HG02678 (cell line): ENCODE data around the gene FADS1.

Source experiments
- ATAC-seq: cut with Tn5 transposase; IDR thresholded peaks from one replicate; pipeline ENCODE4 v1.9.1; 2021; ENCODE audit warnings: mild to moderate bottlenecking, moderate library complexity; ENCODE audit not compliant: unreplicated experiment

FADS1 gene

GRCh38 chr11:61827571-61828378, 11.0 kb upstream of the FADS1 start, which contains the start of gene FADS2:
FADS2 (plus strand) TSS chr11:61828300; CDS start chr11:61828391, 91 bp downstream.
- peak; percentile 70 for ATAC-seq

- peak; percentile 11 for ATAC-seq
Measured at GRCh38 chr11:61826930-61827570, 10.2 kb upstream of the FADS1 start.

- no peak for ATAC-seq
Measured at GRCh38 chr11:61820174-61820573, 3.4 kb upstream of the FADS1 start.

DNA sequence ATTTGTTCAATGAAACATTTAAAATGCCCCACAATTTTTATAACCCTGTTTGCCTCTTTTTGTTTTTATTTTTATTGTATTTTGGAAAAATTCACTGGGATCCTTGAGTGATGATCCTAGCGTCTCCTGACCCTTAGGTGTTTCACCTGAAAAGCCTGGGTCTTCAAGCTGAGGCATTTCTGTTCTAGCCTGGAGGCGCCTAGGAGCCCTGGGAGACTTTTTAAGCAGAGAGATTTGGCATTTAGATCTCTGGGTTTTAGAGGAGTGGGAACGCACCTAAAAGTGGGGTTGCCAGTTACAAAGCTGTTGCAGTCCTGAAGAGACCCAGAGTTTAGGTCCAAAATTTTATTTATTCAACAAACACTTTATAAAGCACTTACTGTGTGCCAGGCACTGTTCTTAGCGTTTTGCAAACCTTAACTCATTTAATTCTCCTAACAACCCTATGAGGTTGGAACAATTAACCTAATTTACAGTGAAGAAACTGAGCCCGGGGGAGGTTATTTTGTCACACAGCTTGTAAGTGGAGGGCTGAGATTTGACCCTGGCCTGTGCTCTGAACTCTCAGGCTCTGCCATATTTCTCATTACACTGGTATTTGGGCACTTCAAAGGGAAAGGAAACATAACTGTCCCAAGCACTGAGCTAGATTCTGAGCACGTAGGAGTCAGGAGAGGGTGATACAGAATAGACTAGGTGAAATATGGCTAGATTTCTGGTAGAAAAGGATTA, 834 bp upstream of the FADS1 start:
- ATAC-seq: no peak

DNA sequence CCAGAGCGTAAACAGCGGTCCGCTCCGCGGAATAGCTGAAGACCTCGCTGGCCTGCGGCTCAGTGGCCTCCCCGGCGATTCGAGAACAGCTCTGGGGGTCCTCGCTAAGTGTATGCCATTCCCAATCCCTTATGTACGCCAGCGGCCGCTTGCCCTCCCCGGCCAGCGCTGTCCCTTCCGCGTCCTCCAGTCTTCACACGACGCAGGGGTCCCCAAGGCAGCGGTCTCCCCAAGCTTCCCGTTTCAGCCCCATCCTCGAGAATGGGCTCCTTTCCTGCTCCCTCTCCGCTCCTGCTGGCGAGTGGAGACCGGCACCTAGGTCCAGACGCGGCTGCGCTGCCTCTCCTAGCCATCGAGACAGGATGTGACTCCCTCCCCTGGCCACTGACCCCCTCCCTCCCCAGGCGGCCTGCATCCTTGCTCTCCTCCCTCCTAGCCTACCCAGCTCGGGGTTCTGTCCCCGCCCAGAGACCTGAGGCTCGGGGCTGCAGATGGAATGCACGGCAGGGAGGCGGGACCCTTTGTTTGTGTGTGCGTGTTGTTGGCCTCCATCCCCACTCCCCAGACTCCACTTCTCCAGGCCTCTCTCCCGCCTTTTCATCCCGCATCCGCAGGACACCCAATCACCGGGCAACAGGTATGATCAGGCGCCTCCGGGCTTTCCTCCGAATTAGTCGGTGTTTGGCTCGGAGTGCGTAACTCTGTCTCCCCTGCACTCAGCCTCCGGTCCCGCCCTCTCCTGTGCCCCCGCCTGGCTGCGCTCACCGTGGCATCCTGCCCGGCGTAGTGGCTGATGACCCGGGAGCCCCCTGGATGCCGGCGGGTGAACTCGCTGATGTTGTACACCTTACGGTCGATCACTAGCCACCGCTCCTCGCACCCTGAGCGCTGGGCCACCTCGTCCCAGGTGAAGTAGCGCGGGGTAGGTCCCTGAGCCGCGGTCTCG, 740 bp downstream of the FADS1 start:
- ATAC-seq: peak; percentile 40

DNA sequence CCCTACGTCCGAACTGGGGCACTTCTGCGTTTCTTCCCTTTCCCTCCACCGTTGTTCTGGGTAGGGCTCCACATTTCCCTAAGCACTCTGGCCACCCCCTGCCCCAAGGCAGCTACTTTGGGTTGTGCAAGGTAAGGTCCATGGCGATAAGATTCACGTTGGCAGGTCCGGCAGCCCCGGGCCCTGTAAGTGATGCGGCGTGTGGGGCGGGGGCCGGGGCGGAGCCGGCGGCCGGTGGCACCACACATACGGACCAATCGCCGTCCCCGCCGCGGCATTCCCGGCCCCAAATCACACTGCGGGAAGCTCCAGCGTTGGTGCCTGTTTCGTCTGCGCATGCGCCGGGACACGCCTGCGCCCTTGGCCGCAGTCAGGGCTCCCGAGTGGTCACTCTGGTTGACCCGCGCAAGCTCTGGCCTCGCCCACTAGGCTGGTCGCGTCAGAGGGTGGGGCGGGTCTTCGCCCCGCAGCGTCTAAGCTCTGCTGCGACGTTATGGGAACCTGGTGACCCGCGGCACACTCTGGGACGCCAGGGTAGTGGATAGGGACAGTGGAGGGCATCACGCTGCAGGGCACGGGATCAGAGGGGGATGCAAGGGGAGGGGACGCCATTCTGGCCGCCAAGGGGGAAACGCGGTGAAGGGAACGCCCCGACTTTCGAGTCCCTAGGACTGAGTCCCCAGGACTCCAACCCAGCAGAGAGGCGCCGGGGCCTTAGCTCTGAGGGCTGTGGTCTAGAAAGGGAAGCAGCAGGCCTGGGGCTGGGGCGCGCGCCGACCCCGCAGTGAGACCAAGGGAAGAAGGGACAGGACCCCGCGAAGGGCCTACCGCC, 1.6 kb downstream of the FADS1 start:
- ATAC-seq: peak; percentile 57

GRCh38 chr11:61814247-61814957, 2.4 kb downstream of the FADS1 start:
- no peak for ATAC-seq

GRCh38 chr11:61812736-61813411, 3.9 kb downstream of the FADS1 start:
- ATAC-seq: no peak

GRCh38 chr11:61811831-61812230, 5.0 kb downstream of the FADS1 start:
- no peak for ATAC-seq

DNA sequence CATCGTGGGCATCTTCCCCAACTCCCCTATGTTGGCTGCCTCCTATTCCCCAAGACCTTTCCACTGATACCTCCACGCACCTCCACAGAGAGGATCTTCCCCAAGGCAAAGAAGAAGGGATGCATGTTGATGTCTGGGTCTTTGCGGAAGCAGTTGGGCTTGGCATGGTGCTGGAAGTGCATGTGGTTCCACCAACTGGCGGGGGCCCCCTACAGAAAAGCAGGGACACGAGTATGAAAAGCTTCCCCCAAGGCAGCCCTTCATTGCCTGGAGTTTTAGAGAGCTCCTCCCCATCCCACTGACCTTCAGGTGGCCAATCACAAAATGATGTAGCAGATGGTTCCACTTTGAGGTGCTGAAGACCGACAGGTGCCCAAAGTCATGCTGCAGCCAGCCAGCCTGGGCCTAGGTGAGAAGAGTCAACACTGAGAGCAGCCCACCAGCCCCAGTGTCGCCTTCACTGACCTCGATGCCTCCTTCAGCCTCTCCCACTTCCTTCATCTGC, 6.1 kb downstream of the FADS1 start:
- no peak for ATAC-seq

- no peak for ATAC-seq
Measured at GRCh38 chr11:61806785-61807184, 10.0 kb downstream of the FADS1 start.

DNA sequence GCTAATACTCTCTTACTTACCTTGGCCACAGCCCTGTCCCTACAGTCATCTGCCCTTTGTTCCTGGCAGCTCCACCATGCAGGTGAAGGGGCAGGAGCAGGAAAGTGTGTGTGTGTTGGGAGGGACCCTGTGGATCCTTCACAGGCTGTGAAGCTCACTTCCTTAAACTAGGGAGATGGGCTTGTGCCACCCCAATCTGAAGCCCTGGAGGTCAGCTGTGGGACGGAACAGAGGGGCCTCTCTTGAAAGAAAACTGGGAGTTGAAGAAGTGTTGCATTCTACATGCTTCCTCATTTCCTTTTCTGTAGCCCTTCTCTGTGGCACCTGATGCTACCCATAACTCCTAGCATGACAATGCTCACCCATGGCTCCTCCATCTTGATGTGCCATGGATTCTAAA, 11.7 kb downstream of the FADS1 start:
- ATAC-seq: no peak

- ATAC-seq: no peak
Measured at GRCh38 chr11:61803889-61804647, 12.7 kb downstream of the FADS1 start.

DNA sequence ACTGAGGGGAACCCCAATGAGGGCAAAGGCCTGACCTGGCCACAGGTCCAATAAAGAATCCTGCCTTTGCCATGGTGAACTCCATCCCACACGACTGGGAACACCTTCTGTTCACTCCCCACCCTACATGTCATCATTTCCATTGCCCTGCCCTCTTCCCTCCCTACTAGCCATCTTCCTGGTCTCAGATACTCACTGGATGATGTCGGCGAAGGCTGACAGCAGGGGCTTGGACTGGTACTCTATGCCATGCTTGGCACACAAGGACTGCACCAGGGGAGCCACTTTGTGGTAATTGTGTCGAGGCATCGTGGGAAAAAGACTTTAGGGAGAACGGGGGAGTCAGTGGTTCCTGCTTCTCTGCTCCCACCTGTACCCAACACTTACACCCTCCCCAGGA, 14.2 kb downstream of the FADS1 start:
- no peak for ATAC-seq

DNA sequence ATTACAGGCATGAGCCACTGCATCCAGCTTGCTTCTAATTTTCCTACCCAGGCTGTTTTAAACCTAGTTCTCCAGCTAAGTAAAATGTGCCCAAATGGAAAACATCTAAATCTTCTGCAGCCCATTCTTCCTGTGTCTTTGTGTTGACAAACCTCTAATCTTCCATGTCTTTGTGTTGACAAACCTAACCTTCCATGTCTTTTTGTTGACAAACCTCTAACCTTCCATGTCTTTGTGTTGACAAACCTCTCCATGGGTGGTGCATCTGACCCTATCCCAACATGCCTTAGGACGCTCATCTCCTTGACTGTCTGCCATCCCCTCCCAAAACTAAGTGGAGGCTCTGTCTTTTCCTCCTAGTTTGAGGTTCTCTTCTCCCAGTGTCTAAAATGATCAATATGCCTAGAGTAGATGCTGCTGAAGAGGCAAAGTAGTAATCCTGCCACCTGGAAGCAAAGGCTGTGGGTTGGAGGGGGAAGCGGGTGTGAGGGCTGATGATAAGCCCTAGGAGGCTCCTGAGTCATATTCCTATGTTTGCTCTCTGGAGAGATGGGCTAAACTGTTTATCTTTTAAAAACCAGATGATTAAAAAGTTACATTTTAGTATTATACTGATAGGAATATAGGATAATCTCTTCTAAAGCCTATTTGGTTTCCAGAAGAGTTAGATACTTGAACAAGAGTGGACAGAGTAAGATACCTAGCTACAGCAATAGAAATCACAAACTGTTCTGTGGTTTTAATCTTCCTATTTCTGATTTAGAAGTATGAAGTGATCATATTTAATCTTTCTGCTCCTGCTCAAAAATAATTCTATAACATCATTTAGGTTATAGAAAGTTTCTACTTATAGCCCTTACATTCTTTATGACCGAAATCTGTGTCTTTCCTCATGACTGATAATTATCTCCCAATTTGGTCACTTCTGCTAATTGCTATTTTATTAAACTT, 16.2 kb downstream of the FADS1 start:
- ATAC-seq: no peak

DNA sequence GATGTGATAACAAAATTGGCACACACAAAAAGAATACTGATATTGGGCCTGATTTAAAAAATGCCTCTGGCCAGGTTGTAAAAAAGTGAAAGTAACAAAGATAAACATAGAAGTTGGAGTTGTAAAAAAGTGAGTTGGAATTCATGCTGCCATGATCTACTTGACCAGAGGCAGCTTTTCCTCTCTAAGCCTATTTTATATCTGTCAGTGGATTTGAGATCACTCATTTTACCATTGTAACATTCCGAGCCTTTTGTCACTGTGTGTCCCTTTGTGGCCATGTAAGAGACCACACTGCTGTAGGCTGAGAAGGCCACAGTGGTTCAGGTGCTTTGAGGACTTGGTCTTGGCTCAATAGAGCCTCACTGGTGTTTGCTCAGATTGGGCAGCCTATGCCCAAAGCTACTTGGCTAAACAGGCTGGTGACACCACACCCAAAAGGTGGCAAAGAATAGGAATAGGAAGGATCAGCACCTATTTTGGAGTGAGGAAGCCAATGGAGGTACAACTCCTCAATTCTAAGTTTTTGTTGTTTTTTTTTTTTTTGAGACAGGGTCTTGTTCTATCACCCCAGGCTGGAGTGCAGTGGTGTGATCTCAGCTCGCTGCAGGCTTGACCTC, 17.0 kb downstream of the FADS1 start:
- no peak for ATAC-seq
